Parathyroid adenoma (tissue), 2 donors: Measurements from ENCODE around the gene IFIT1.

Experiments used
- H2AFZ ChIP-seq: fragments of 300-600 bp; sonication (generic); one replicate; pipeline ENCODE4 v1.7.0; 2017; ENCODE audit warnings: antibody characterized with exemption, mild to moderate bottlenecking
- H3K27ac ChIP-seq: fragments of 300-600 bp; sonication (generic); one replicate; pipeline ENCODE4 v1.7.0; 2017
- H3K27me3 ChIP-seq: fragments of 300-600 bp; sonication (generic); one replicate; pipeline ENCODE4 v1.7.0; 2017; ENCODE audit warnings: low read length; ENCODE audit not compliant: control insufficient read depth, insufficient read depth
- H3K36me3 ChIP-seq: fragments of 300-600 bp; sonication (generic); one replicate; pipeline ENCODE4 v1.7.0; 2017; ENCODE audit warnings: low read length; ENCODE audit not compliant: control insufficient read depth, insufficient read depth
- H3K4me1 ChIP-seq: fragments of 300-600 bp; sonication (generic); one replicate; pipeline ENCODE4 v1.7.0; 2017; ENCODE audit warnings: control low read depth
- H3K4me2 ChIP-seq: fragments of 300-600 bp; sonication (generic); one replicate; pipeline ENCODE4 v1.7.0; 2017; ENCODE audit warnings: low read length
- H3K4me3 ChIP-seq: fragments of 300-600 bp; sonication (generic); one replicate; pipeline ENCODE4 v1.7.0; 2017; ENCODE audit warnings: low read depth, low read length
- H3K79me2 ChIP-seq: fragments of 300-600 bp; sonication (generic); one replicate; pipeline ENCODE4 v1.7.0; 2017; ENCODE audit warnings: control low read depth
- H3K9ac ChIP-seq: fragments of 300-600 bp; sonication (generic); one replicate; pipeline ENCODE4 v1.7.0; 2017; ENCODE audit warnings: mild to moderate bottlenecking
- H3K9me3 ChIP-seq: fragments of 300-600 bp; sonication (generic); one replicate; pipeline ENCODE4 v1.7.0; 2017; ENCODE audit warnings: low read length; ENCODE audit not compliant: control insufficient read depth
- CTCF ChIP-seq: fragments of 300-600 bp; sonication (generic); IDR thresholded peaks from one replicate; pipeline ENCODE4 v1.7.0; 2017; ENCODE audit warnings: antibody characterized with exemption, mild to moderate bottlenecking
- donor health status: primary hyperparathyroidism.

The IFIT1 gene

GRCh38 chr10:89416465-89416864 is 24.0 kb downstream of the IFIT1 start:
- Histone ChIP-seq H3K79me2 (peaks cover 16% of the 10 kb centered on the region), H3K27me3 (no peaks in the 10 kb centered on the region), H3K4me1 (peaks cover 12% of the 10 kb centered on the region), H3K9ac (no peak overlapping the region), H2AFZ (no peak overlapping the region), H3K4me3 (peak overlapping the region; percentile 75), H3K27ac (no peak overlapping the region), H3K9me3 (no peaks in the 10 kb centered on the region), H3K4me2 (no peak overlapping the region), H3K36me3 (no peaks in the 10 kb centered on the region)
- TF ChIP-seq CTCF, result no peak

- TF ChIP-seq CTCF, result peak; percentile 28
- no peaks in the 10 kb centered on the region for H3K36me3 ChIP-seq
- H2AFZ ChIP-seq, result no peak overlapping the region
- no peak overlapping the region for H3K9ac ChIP-seq
- peaks cover 13% of the 10 kb centered on the region for H3K4me1 ChIP-seq
- H3K27ac ChIP-seq, result no peak overlapping the region
- H3K9me3 ChIP-seq, result no peaks in the 10 kb centered on the region
- H3K4me2 ChIP-seq, result no peak overlapping the region
- H3K79me2 ChIP-seq, result peaks cover 7% of the 10 kb centered on the region
- no peak overlapping the region for H3K4me3 ChIP-seq
- no peaks in the 10 kb centered on the region for H3K27me3 ChIP-seq
Measured at GRCh38 chr10:89419548-89419947, 27.1 kb downstream of the IFIT1 start.

GRCh38 chr10:89421018-89421476 is 28.6 kb downstream of the IFIT1 start:
- Histone ChIP-seq H3K4me1 (peaks cover 13% of the 10 kb centered on the region), H3K79me2 (peaks cover 2% of the 10 kb centered on the region), H3K27ac (peak overlapping the region; percentile 79), H3K9me3 (no peaks in the 10 kb centered on the region), H3K9ac (no peak overlapping the region), H2AFZ (no peak overlapping the region), H3K27me3 (no peaks in the 10 kb centered on the region), H3K36me3 (no peaks in the 10 kb centered on the region), H3K4me3 (no peak overlapping the region), H3K4me2 (peak overlapping the region; percentile 32)
- no peak for TF ChIP-seq CTCF

- Histone ChIP-seq H3K4me1 (peaks cover 13% of the 10 kb centered on the region), H3K27ac (no peak overlapping the region)
Measured at GRCh38 chr10:89425000-89425399, 32.6 kb downstream of the IFIT1 start.

More at GRCh38 chr10:89425000-89425399, 32.6 kb downstream of the IFIT1 start:
- no peak overlapping the region for H3K9ac ChIP-seq
- no peak overlapping the region for H3K4me2 ChIP-seq
- H3K36me3 ChIP-seq, result no peaks in the 10 kb centered on the region
- H3K79me2 ChIP-seq, result no peaks in the 10 kb centered on the region
- no peaks in the 10 kb centered on the region for H3K27me3 ChIP-seq
- TF ChIP-seq CTCF, result no peak
- H3K4me3 ChIP-seq, result no peak overlapping the region
- no peaks in the 10 kb centered on the region for H3K9me3 ChIP-seq
- H2AFZ ChIP-seq, result no peak overlapping the region
